ENCODE results near the gene EXOSC10.
"Not testable (repeated sequence)": the region's sequence is repeated elsewhere in the genome, so short reads cannot be mapped to it uniquely, and the experiment has no call there.

EXOSC10 gene

GRCh38 chr1:11044086-11044848 lies 55.4 kb downstream of the EXOSC10 start:
- WGBS (ENCODE audit: insufficient coverage): 86% methylated on average over 9 of the region's 16 CpGs

GRCh38 chr1:11042995-11043874 lies 56.4 kb downstream of the EXOSC10 start:
- H3K36me3 ChIP-seq (ENCODE audit: control insufficient read depth in 4 of 4, insufficient read depth in 4 of 4, low read length in 3 of 4): no peaks in the 10 kb centered on the region
- no peaks in the 10 kb centered on the region for H3K4me1 ChIP-seq (ENCODE audit: control extremely low read depth in 1 of 4, control insufficient read depth in 4 of 4, insufficient read depth in 4 of 4, low read length in 3 of 4)
- no peaks in the 10 kb centered on the region for H3K9me3 ChIP-seq (ENCODE audit: control extremely low read depth in 1 of 5, control insufficient read depth in 4 of 5, insufficient read depth in 2 of 5, low read depth in 1 of 5, low read length in 4 of 5)
- peaks cover 0 to 3% (median 0%) of the 10 kb centered on the region in 5 experiments for H3K27me3 ChIP-seq (replicated peaks in 2 of 5; ENCODE audit: control insufficient read depth in 4 of 5, insufficient read depth in 5 of 5, low read length in 4 of 5)
- ChIA-PET CTCF (interaction anchor here (1.6 kb wide), 1 partner anchor 277 kb away, joined by 3 read pairs; no protein-coding TSS in a partner anchor), POLR2A (interaction anchor here (0.7 kb wide), 1 partner anchor 12 kb away, joined by 3 read pairs; no protein-coding TSS in a partner anchor)
- no peak for DNase-seq
- H3K27ac ChIP-seq (ENCODE audit: insufficient read depth in 1 of 2, low read depth in 1 of 2, low read length in 2 of 2, poor library complexity in 1 of 2, severe bottlenecking in 2 of 2): no peak overlapping the region
- 86% methylated on average over 16 of the region's 19 CpGs for WGBS (ENCODE audit: insufficient coverage)
- H3K4me3 ChIP-seq (ENCODE audit: control insufficient read depth in 1 of 7, extremely low read depth in 1 of 7, insufficient read depth in 4 of 7, low read depth in 2 of 7, low read length in 6 of 7): no peak overlapping the region

More at GRCh38 chr1:11044086-11044848, 55.4 kb downstream of the EXOSC10 start:
- no peaks in the 10 kb centered on the region for H3K4me1 ChIP-seq (ENCODE audit: control extremely low read depth in 1 of 4, control insufficient read depth in 4 of 4, insufficient read depth in 4 of 4, low read length in 3 of 4)
- ChIA-PET CTCF (no interaction called here), POLR2A (no interaction called here)
- H3K27ac ChIP-seq (ENCODE audit: insufficient read depth in 1 of 2, low read depth in 1 of 2, low read length in 2 of 2, poor library complexity in 1 of 2, severe bottlenecking in 2 of 2): no peak overlapping the region
- peaks cover 0 to 3% (median 0%) of the 10 kb centered on the region in 5 experiments for H3K27me3 ChIP-seq (replicated peaks in 2 of 5; ENCODE audit: control insufficient read depth in 4 of 5, insufficient read depth in 5 of 5, low read length in 4 of 5)
- no peak overlapping the region for H3K4me3 ChIP-seq (ENCODE audit: control insufficient read depth in 1 of 7, extremely low read depth in 1 of 7, insufficient read depth in 4 of 7, low read depth in 2 of 7, low read length in 6 of 7)
- DNase-seq: no peak
- no peaks in the 10 kb centered on the region for H3K36me3 ChIP-seq (ENCODE audit: control insufficient read depth in 4 of 4, insufficient read depth in 4 of 4, low read length in 3 of 4)
- H3K9me3 ChIP-seq (ENCODE audit: control extremely low read depth in 1 of 5, control insufficient read depth in 4 of 5, insufficient read depth in 2 of 5, low read depth in 1 of 5, low read length in 4 of 5): no peaks in the 10 kb centered on the region

GRCh38 chr1:11042065-11042464 lies 57.6 kb downstream of the EXOSC10 start:
- ChIA-PET POLR2A (no interaction called here), CTCF (interaction anchor here (1.6 kb wide), 1 partner anchor 278 kb away, joined by 3 read pairs; no protein-coding TSS in a partner anchor)
- Histone ChIP-seq H3K9me3 (ENCODE audit: control extremely low read depth in 1 of 5, control insufficient read depth in 4 of 5, insufficient read depth in 2 of 5, low read depth in 1 of 5, low read length in 4 of 5) (no peaks in the 10 kb centered on the region), H3K4me3 (ENCODE audit: control insufficient read depth in 1 of 7, extremely low read depth in 1 of 7, insufficient read depth in 4 of 7, low read depth in 2 of 7, low read length in 6 of 7) (no peak overlapping the region), H3K27me3 (replicated peaks in 2 of 5; ENCODE audit: control insufficient read depth in 4 of 5, insufficient read depth in 5 of 5, low read length in 4 of 5) (peaks cover 0 to 3% (median 0%) of the 10 kb centered on the region in 5 experiments), H3K27ac (ENCODE audit: insufficient read depth in 1 of 2, low read depth in 1 of 2, low read length in 2 of 2, poor library complexity in 1 of 2, severe bottlenecking in 2 of 2) (no peak overlapping the region), H3K4me1 (ENCODE audit: control extremely low read depth in 1 of 4, control insufficient read depth in 4 of 4, insufficient read depth in 4 of 4, low read length in 3 of 4) (peaks cover 0 to 2% (median 0%) of the 10 kb centered on the region in 4 experiments), H3K36me3 (ENCODE audit: control insufficient read depth in 4 of 4, insufficient read depth in 4 of 4, low read length in 3 of 4) (no peaks in the 10 kb centered on the region)
- WGBS (ENCODE audit: insufficient coverage): 91% methylated on average over 3 of the region's 3 CpGs
- DNase-seq: no peak

- no peaks in the 10 kb centered on the region for H3K36me3 ChIP-seq (ENCODE audit: control insufficient read depth in 4 of 4, insufficient read depth in 4 of 4, low read length in 3 of 4)
Observed at GRCh38 chr1:11041048-11041447, 58.6 kb downstream of the EXOSC10 start.

GRCh38 chr1:11040105-11040429 lies 59.6 kb downstream of the EXOSC10 start:
- H3K27me3 ChIP-seq (replicated peaks in 2 of 5; ENCODE audit: control insufficient read depth in 4 of 5, insufficient read depth in 5 of 5, low read length in 4 of 5); DNase-seq; H3K4me1 ChIP-seq (ENCODE audit: control extremely low read depth in 1 of 4, control insufficient read depth in 4 of 4, insufficient read depth in 4 of 4, low read length in 3 of 4); H3K36me3 ChIP-seq (ENCODE audit: control insufficient read depth in 4 of 4, insufficient read depth in 4 of 4, low read length in 3 of 4); H3K9me3 ChIP-seq (ENCODE audit: control extremely low read depth in 1 of 5, control insufficient read depth in 4 of 5, insufficient read depth in 2 of 5, low read depth in 1 of 5, low read length in 4 of 5); H3K4me3 ChIP-seq (ENCODE audit: control insufficient read depth in 1 of 7, extremely low read depth in 1 of 7, insufficient read depth in 4 of 7, low read depth in 2 of 7, low read length in 6 of 7); POLR2A ChIA-PET; H3K27ac ChIP-seq (ENCODE audit: insufficient read depth in 1 of 2, low read depth in 1 of 2, low read length in 2 of 2, poor library complexity in 1 of 2, severe bottlenecking in 2 of 2): not testable (repeated sequence)
- WGBS (ENCODE audit: insufficient coverage): 93% methylated on average over 6 of the region's 7 CpGs
- CTCF ChIA-PET: interaction anchor here (0.8 to 1.2 kb wide), 2 partner anchors 17 to 55 kb away, joined by 3 read pairs; no protein-coding TSS in a partner anchor

More at GRCh38 chr1:11041048-11041447, 58.6 kb downstream of the EXOSC10 start:
- Histone ChIP-seq H3K4me3 (ENCODE audit: control insufficient read depth in 1 of 7, extremely low read depth in 1 of 7, insufficient read depth in 4 of 7, low read depth in 2 of 7, low read length in 6 of 7) (no peak overlapping the region), H3K27me3 (replicated peaks in 2 of 5; ENCODE audit: control insufficient read depth in 4 of 5, insufficient read depth in 5 of 5, low read length in 4 of 5) (peaks cover 0 to 3% (median 0%) of the 10 kb centered on the region in 5 experiments), H3K4me1 (ENCODE audit: control extremely low read depth in 1 of 4, control insufficient read depth in 4 of 4, insufficient read depth in 4 of 4, low read length in 3 of 4) (peaks cover 0 to 2% (median 0%) of the 10 kb centered on the region in 4 experiments), H3K9me3 (ENCODE audit: control extremely low read depth in 1 of 5, control insufficient read depth in 4 of 5, insufficient read depth in 2 of 5, low read depth in 1 of 5, low read length in 4 of 5) (no peaks in the 10 kb centered on the region), H3K27ac (ENCODE audit: insufficient read depth in 1 of 2, low read depth in 1 of 2, low read length in 2 of 2, poor library complexity in 1 of 2, severe bottlenecking in 2 of 2) (no peak overlapping the region)
- DNase-seq: no peak
- ChIA-PET POLR2A (no interaction called here), CTCF (interaction anchor here (0.8 to 1.2 kb wide), 2 partner anchors 16 to 54 kb away, joined by 3 read pairs; no protein-coding TSS in a partner anchor)

GRCh38 chr1:11039351-11040104 lies 60.1 kb downstream of the EXOSC10 start:
- H3K27ac ChIP-seq (ENCODE audit: insufficient read depth in 1 of 2, low read depth in 1 of 2, low read length in 2 of 2, poor library complexity in 1 of 2, severe bottlenecking in 2 of 2): no peak overlapping the region
- POLR2A ChIA-PET: no interaction called here
- H3K36me3 ChIP-seq (ENCODE audit: control insufficient read depth in 4 of 4, insufficient read depth in 4 of 4, low read length in 3 of 4): no peaks in the 10 kb centered on the region
- H3K9me3 ChIP-seq (ENCODE audit: control extremely low read depth in 1 of 5, control insufficient read depth in 4 of 5, insufficient read depth in 2 of 5, low read depth in 1 of 5, low read length in 4 of 5): no peaks in the 10 kb centered on the region
- DNase-seq: no peak
- H3K4me1 ChIP-seq (ENCODE audit: control extremely low read depth in 1 of 4, control insufficient read depth in 4 of 4, insufficient read depth in 4 of 4, low read length in 3 of 4): peaks cover 0 to 2% (median 0%) of the 10 kb centered on the region in 4 experiments
- WGBS (ENCODE audit: insufficient coverage): 85% methylated on average over 2 of the region's 2 CpGs
- CTCF ChIA-PET: interaction anchor here (2.0 to 2.7 kb wide), 2 partner anchors 10 to 602 kb away, joined by 9 to 11 read pairs; no protein-coding TSS in a partner anchor
- H3K27me3 ChIP-seq (replicated peaks in 2 of 5; ENCODE audit: control insufficient read depth in 4 of 5, insufficient read depth in 5 of 5, low read length in 4 of 5): peaks cover 0 to 3% (median 0%) of the 10 kb centered on the region in 5 experiments
- H3K4me3 ChIP-seq (ENCODE audit: control insufficient read depth in 1 of 7, extremely low read depth in 1 of 7, insufficient read depth in 4 of 7, low read depth in 2 of 7, low read length in 6 of 7): no peak overlapping the region
